Stromal cell of bone marrow (primary cell): ENCODE data around the gene PMS1.
"Not testable (repeated sequence)": the region's sequence is repeated elsewhere in the genome, so short reads cannot be mapped to it uniquely, and the experiment has no call there.

Source experiments
- DNase-seq: peaks from one replicate; pipeline ENCODE4 v3.0.0-alpha.2; 2012; ENCODE audit warnings: low read depth

The PMS1 gene

DNA sequence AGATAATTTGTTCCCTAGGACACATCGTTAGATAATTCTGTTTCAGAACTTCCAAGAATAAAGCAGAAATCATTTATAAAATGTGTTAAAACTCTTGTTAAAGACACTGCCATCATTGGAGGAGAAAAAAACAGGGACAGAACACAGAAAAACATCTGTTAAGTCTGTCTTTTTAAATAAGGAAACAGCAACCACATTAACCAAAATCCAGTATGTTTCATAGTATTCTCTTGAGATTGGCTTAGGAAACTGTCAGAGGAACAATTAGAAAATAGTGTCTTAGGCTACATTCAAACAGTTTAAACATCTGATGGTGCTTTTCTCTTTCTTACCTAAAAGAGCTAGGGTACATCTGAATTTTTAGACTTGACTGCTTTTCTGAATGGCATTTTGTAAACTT lies 81.6 kb downstream of the PMS1 start:
- DNase-seq: no peak

DNA sequence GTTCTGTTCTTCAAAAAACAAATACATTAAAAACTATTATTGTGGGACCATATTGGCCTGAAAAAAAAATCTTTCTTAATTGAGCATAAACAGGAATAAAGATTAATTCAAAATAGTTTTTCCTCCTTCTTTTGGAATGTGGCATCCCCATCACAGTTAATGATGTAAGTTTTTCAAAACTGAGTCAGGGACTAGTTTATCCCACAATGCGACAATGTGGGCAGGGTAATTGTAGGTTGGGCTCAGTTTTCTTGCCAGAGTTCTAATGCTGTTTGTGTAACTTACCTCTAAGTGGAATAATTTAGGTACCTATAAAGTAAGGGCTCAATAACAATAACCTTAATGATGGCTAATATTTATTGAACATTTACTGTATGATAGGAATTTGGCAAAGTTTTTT lies 82.0 kb downstream of the PMS1 start:
- no peak for DNase-seq

DNA sequence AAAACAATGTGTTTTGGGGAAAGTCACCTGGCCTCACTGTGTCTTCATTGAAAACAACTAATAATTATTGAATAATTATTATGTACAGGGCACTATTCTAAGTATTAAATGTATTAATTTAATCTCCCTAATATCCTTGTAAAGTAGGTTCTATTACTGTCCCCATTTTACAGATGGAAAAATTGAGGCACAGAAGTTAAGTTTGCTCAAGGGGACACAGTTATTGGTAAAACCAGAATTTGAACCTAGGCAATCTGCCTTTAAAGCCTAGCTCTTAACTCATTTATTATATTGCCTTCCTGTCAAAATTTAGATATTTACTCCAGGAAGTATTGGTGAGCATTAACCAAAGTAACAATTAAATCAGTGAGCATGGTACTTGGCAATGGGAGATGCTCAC lies 84.6 kb downstream of the PMS1 start:
- DNase-seq: no peak

DNA sequence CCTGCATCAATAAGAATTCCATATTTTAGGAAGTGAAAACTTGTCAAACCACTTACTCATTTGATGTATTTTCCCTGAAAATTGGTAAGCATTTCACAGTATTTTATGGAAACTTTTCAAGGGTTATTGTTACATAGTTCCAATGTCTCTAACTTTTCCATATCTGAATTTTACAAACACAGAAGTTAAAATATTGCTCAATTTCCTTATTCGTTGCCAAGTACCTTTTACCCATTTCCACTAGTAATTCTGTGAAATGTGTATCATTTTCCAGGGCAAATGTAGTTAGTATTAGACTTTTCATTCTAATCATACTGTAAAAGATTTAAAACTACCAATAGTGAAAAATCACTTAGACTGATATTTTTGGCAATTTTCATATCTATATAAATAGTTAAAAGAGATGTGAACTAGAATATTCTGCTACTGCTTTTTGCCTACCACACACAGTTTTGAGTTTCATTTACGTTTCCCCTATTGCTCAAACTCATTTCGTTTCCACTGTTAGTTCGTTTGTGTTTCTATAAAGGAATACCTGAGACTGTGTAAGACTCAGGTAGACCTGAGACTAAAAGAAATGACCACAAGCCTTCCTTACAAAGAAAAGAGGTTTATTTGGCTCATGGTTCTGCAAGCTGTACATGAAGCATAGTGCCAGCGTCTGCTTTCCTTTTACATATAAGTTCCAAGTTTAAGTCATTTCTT lies 86.3 kb downstream of the PMS1 start:
- DNase-seq: no peak

DNA sequence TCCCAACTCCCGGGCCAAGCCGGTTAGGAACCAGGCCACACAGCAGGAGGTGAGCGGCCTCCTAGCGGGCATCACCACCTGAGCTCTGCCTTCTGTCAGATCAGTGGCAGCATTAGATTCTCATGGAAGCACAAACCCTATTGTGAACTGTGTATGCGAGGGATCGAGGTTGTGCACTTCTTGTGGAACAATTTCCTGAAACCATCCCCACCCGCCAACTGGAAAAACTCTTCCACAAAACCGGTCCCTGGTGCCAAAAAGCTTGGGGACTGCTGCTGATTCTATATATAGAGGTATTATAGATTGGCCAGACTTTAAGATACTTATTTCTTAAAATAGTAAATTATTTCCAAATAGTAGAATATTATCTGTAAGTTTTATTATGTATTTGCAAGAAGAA lies 89.4 kb downstream of the PMS1 start:
- no peak for DNase-seq

DNA sequence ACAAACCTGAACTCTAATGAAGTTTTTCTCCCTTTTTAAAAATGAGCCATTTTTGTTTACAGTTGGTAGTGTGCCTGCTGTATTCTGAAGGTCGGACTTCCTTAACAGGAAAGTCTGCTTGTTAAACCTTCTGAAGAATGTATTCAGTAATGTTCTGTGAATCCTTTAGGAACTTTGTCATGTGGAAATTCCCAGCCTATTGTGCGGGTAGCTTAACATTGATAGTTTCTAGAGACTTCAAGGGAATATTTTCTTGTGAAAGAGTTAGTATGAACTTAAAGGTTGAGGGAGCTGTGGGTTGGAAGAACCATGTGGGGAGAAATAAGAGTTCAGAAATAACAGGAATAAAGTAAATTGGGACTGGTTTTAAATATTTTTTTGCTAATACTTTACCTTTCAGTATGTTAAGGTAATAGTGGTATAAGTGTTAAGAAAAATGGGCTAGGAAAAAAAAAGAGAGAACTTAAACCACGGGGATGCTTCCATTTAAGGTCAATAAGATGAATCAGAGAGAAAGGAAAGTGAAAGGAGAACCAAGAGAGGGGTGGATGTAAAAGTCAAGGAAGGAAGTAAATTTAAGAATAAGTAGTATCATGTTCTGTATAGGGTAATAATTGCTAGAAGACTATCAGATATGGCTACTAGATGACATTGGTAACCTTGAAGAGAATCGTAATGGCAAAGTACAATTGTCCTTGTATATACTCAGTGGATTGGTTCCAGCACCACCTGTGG lies 90.5 kb downstream of the PMS1 start:
- no peak for DNase-seq

DNA sequence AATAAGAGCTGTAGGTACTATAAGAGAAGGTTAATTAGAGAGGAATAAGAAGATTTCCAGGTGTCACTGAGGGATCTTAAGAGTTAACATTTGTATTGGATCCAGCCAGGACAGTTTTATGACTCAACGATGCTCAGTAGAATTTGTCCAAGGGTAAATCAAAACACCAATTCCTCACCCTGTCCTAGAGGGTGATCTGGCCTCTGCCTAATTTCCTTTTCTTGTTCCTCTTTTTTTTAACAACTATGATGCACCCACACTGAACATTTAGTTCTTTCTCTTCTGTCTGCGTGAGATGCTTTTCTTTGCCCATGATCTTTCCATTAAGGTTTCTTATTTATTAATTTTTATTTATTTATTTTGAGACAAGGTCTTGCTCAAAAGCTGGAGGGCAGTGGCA lies 92.0 kb downstream of the PMS1 start:
- DNase-seq: no peak

DNA sequence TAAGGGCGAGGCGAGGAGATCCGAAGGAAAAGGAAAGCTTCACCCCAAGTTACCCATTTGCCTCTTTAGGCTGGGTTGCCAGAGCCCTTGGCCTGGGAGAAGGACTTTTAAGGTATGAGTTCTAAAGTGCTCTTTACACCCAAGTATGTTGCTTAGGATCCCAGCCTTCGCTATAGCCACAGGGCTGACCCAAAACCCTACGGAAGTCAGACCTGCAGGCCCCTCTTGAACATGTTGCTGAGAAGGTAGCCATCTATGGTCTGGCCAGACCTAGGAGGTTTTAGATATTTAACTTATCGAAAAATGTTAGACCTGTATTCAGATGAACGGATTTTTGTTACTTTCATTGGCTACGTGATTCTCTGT lies 95.4 kb downstream of the PMS1 start:
- no peak for DNase-seq

DNA sequence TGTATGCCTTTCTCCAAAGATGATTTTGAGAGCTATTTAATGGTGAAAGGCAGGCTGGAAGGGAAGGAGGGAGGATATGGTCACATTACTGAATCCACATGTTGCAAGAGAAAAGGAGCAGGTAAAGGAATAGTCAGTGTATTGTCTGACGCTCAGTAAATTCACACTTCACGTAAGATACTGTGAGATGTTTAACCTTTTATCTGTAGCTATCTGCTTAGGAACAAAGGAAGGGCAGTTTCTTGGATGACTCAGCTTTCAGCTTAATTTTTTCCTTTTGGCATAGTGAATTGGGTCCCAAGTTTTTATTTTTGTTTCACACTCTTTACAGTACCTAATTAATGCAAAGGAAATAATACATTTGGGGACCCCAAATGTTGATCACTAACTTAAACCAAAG lies 96.2 kb downstream of the PMS1 start:
- DNase-seq: no peak

DNA sequence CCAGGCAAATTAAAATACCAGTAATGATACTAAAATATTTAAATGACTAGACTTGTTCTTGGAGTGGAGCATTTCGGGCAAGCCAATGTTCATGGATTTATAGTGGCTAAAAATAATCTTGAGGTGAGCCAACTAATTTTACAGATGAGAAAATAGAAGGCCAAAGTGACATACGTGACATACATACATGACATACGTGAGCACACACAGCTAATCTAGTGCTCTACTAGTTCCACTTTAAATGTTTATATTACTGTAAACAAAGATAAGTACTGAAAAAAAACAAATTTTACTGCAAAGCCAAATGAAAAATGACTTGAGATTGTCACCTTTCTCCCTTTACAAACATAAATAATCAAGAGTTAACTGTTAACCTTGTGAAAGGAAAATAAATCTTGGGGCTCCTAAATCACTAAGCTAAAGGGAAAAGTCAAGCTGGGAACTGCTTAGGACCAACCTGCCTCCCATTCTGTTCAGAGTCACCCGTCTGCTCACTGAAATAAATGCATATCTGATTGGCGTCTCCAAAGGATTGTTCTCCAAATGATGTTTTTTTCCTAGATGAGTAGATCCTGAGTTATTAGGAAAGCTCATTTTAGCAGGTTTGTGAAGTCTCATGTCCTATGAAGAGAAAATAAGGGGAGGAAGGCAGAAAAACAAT lies 96.7 kb downstream of the PMS1 start:
- no peak for DNase-seq

DNA sequence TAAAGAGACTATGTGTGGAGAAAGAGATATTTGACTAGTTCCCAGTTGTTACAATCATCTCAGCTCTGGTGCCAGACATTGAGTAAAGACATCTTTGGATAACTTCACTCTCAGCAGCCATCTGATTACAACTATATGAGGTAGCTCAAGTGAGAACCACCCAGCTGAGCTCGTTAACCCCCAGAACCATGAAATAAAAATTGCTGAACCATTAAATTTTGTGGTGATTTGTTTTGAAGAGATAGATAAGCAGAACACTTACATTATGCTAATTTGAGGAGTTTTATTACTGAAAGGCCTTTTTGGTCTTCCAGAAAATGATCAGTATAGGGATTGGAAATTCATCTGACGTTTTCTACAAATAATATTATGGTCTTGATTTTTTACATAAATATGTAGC lies 101.1 kb downstream of the PMS1 start:
- no peak for DNase-seq

DNA sequence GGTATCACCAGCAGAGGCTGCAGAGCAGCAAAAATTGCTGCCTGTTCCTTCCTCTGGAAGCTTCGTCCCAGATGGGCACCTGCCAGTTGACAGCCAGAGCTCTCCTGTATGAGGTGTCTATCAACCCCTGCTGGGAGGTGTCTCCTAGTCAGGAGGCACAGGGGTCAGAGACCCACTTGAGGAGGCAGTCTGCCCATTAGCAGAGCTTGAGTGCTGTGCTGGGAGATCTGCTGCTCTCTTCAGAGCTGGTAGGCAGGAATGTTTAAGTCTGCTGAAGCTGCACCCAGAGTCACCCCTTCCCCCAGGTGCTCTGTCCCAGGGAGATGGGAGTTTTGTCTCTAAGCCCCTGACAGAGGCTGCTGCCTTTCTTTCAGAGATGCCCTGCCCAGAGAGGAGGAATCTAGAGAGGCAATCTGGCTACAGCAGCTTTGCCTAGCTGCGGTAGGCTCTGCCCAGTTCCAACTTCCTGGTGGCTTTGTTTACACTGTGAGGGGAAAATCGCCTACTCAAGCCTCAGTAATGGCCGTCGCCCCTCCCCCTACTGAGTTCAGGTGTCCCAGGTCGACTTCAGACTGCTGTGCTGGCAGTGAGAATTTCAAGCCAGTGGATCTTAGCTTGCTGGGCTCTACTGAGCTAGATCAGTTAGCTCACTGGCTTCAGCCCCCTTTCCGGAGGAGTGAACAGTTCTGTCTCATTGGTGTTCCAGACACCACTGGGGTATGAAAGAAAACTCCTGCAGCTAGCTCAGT lies 108.5 kb downstream of the PMS1 start:
- DNase-seq: not testable (repeated sequence)

DNA sequence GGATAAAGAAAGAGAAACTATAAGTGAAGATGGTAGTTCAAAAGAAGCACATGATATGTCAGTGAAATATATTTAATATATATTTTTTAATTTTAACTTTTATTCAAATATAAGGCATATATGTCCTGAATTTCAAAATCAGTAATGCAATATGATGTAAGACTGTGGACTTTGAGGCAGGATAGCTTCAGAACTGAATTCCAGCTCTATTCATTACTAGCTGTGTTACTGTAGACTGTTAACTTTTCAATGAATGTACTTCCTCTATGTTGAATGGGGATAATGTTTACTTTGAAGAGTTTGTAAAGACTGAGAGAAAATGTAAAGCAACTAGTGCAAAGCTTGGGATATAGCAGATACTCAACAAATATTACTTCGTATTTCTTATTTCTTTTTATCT lies 112.6 kb downstream of the PMS1 start:
- DNase-seq: no peak

DNA sequence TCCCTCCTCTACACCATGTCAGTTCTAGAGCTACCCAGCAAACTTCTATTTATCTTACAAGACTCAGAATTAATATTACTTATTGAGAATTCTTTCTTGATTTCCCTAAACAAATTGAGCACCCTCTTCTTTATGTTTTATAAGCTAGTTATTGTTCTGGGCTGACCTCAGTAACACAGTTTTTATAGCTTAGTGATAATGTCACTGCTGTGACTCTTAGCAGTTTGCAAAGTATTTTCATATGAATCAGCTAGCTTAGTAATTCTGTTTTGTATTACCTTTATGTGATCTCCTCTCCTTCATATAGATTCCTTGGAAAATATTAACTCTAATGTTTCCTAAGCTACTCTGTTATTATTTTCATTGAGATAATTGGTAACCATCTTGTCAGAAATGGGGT lies 114.9 kb downstream of the PMS1 start:
- DNase-seq: no peak

DNA sequence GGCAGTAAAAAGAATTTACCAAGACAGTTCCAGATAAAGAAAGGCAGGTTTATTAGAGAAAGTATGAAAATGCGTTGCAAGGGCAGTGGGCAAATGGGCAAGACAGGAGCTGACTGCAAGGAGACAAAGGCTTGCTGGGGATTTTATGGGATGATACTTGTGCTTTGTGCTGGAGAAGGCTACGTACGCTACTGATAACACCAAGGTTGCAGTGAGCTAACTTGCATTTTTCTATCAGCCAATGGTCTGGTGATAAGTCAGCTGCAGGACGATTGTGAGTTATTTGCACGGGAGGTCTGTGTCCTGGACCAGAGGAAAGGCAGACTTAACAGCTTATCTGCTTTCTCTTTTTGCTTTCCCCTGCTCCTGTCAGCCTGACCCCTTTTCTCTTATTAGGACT lies 116.5 kb downstream of the PMS1 start:
- no peak for DNase-seq

DNA sequence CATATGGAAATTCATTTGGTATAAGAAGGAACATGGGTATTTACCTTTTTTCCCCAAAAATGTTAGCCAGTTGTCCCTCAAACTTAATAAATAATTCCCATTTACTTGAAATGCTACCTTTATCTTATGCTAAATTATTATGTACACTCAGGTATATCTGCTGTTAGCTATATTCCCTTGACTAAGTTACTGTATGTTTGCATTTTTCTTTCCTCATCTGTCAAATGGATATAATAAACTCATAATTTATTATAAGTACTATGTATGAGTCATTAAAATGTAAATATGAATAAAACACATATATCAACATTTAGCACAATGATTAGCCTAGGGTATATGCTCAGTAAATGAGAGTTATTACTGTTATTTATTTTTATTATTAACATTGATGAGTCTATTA lies 117.4 kb downstream of the PMS1 start:
- no peak for DNase-seq

DNA sequence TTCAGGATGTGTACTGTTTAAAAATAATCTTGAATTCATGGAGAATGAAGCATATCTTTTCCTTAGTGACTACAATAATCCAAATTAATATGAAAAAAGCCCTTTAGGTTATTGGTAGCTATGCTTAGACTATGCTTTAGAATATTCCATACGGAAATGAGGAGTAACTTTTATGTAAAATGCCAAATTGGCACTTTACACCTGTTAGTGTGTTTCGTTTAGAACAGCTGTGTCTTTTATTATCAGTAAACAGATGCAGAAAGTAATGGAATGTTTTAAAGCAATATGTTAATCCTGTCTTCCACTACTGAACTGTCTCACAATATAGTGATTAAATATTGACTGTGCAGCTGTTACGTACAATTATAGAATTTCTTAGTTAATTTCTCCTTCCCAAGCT lies 129.6 kb downstream of the PMS1 start:
- no peak for DNase-seq

DNA sequence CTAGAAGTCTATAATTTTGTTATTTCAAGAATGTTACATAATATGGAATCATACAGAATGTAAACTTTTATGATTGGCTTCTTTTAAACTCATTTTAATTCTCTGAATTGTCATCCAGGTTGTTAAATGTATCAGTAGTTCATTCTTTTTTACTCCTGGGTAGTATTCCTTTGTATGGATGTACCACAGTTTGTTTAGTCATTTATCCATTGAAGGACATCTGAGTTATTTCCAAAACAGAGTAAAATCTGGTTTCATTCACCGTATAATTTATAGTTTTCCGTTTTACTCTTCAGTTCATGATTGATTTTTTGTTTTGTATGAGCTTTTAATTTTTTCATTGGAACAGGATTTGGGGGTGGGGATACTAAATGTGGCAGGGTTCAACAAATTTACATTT lies 132.4 kb downstream of the PMS1 start:
- DNase-seq: no peak
